GM15510 (cell line): ENCODE measurements around the gene GAK.

ENCODE experiments used
- POLR2A ChIP-seq: IDR thresholded peaks from 3 replicates; pipeline ENCODE4 v1.6.1; 2011; ENCODE audit warnings: borderline replicate concordance; ENCODE audit not compliant: insufficient read length; ENCODE audit errors: extremely low read depth

GAK gene

GRCh38 chr4:898869-899555 lies 33.1 kb downstream of the GAK start:
- TF ChIP-seq POLR2A, result no peak

GRCh38 chr4:898123-898522 lies 34.0 kb downstream of the GAK start:
- TF ChIP-seq POLR2A, result no peak

- TF ChIP-seq POLR2A, result no peak
Measured at GRCh38 chr4:896630-897029, 35.5 kb downstream of the GAK start.

GRCh38 chr4:896216-896615 lies 35.9 kb downstream of the GAK start:
- no peak for TF ChIP-seq POLR2A

GRCh38 chr4:895596-895995 lies 36.5 kb downstream of the GAK start:
- no peak for TF ChIP-seq POLR2A

GRCh38 chr4:893995-894705 lies 38.0 kb downstream of the GAK start:
- no peak for TF ChIP-seq POLR2A

GRCh38 chr4:893276-893994 lies 38.7 kb downstream of the GAK start:
- TF ChIP-seq POLR2A, result no peak

- TF ChIP-seq POLR2A, result no peak
Measured at GRCh38 chr4:892780-893179, 39.3 kb downstream of the GAK start.

- TF ChIP-seq POLR2A, result no peak
Measured at GRCh38 chr4:891747-892146, 40.4 kb downstream of the GAK start.

- no peak for TF ChIP-seq POLR2A
Measured at GRCh38 chr4:890036-890695, 42.0 kb downstream of the GAK start.

- TF ChIP-seq POLR2A, result no peak
Measured at GRCh38 chr4:889516-889915, 42.6 kb downstream of the GAK start.

GRCh38 chr4:888029-888428 lies 44.1 kb downstream of the GAK start:
- TF ChIP-seq POLR2A, result no peak

- no peak for TF ChIP-seq POLR2A
Measured at GRCh38 chr4:887034-887763, 44.9 kb downstream of the GAK start.

GRCh38 chr4:886244-886643 lies 45.9 kb downstream of the GAK start:
- TF ChIP-seq POLR2A, result no peak
